GM18951 (cell line): ENCODE data around the gene CHST11.

Source experiments
- POLR2A ChIP-seq: IDR thresholded peaks from 4 replicates; pipeline ENCODE4 v1.6.1; 2011; ENCODE audit warnings: mild to moderate bottlenecking; ENCODE audit not compliant: insufficient read length, insufficient read depth; ENCODE audit errors: extremely low read depth
- in situ Hi-C: fragments of 300-500 bp; cut with MboI; formaldehyde crosslinking; loops from one replicate; pipeline ENCODE4 v1.12.0; 2022; ENCODE audit warnings: low sequenced_read_pairs, mixed read lengths, inconsistent platforms; ENCODE audit not compliant: unreplicated experiment

CHST11 gene

DNA sequence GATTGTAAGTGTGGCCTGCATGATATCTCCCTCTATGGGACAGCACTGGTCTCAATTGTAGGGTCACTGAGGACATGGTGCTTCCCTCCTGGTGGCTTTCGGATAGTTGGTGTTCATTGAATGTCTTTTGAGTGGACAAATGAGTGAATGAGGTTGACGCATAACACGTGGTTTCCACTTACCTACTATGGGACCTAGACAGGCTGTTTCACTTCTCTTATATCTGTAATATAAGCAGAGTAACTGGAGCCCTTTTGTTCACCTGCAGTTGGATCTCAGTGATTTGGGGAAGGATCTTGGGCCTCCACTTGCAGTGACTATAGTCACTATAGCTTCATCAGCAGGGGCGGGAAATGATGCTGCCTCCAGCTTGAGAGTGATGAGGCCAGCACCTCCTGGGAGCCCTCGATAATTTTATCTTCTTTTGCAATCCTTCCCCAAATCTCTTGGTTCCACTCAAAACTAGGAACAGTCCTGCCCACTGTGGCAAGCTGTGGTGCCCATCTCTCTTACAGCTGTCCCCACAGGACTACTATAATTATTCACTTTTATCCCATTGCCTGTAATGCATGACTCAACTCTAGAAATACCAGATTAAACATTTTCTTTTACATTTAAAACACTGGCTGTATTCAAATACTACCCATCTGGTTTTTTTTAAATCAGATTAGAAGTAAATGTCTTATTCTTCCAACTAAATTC lies 242.9 kb downstream of the CHST11 start:
- in situ Hi-C loops = no loop called here
- no peak for TF ChIP-seq POLR2A

- in situ Hi-C loops = no loop called here
Observed at GRCh38 chr12:104700324-104700723, 243.6 kb downstream of the CHST11 start.

DNA sequence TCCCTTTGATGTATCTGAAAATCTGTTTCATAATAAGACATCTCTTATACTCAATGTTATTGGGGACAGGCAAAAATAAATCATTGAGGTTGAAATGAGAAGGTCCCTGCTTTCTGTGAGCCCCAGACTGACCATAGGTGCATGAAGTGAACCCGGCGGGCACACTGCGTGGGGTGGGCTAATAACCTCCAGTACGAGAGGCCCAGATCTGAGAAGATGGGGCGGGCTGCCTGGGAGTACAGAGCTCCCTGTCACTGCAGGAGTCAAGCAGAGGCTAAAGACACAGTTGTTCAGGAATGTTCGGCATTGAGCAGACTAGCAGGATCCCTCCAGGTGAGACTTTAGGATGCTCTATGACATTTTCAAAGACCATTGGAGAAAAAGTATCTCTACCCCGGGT lies 244.6 kb downstream of the CHST11 start:
- TF ChIP-seq POLR2A = no peak
- in situ Hi-C loops = no loop called here

More at GRCh38 chr12:104700324-104700723, 243.6 kb downstream of the CHST11 start:
- no peak for TF ChIP-seq POLR2A

DNA sequence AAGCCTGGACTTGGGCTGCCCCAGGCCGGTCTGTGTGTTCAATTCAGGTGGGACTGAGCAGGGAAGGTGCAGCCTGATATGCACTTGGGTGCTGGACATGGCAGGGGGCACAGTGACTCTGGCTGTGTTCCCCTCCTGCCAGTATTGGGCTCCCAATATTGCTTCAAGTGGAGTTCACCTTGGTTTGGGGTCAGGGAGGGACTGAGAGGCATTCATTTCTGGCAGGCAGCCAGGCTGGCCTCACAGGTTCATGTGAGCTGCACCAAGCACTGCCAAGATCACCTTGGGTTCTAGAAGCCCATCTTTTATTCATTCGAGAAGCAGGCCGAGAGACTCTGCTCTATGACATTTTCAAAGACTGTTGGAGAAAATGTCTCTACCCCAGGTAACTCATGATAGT lies 245.0 kb downstream of the CHST11 start:
- in situ Hi-C loops = no loop called here

DNA sequence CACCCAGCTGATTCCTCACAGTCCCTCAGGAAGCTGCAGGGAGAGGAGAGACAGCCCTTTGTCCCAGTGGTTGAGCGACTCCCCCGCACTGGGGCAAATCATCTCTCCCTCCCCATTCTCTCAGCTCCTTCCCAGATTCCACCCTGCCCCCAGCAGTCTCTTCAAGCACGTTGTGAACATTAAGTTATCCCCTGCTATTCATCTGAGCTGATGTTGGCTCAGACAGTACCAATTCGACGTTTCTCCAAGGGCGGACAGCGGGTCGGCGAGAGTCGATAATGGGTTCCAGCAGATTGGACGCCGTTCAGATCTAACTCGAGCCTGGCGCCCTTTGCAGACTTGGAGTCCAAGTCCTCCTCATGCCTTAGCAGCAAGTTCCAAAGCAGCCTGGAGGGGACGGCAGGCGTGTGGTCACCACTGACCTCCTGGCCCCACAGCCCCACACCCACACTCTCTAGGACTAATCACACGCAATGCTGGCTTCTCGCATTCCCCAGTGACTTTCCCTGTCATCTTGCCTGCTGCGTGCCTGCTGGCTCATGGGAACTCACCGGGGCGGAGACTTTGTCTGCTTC lies 245.9 kb downstream of the CHST11 start:
- TF ChIP-seq POLR2A = no peak
- in situ Hi-C loops = no loop called here

More for the DNA sequence above, 245.0 kb downstream of the CHST11 start:
- TF ChIP-seq POLR2A = no peak

- in situ Hi-C loops = no loop called here
- TF ChIP-seq POLR2A = no peak
Observed at GRCh38 chr12:104703372-104703771, 246.6 kb downstream of the CHST11 start.

- no peak for TF ChIP-seq POLR2A
- in situ Hi-C loops = no loop called here
Observed at GRCh38 chr12:104704224-104704779, 247.6 kb downstream of the CHST11 start.

GRCh38 chr12:104707194-104707593 lies 250.4 kb downstream of the CHST11 start:
- in situ Hi-C loops = no loop called here

GRCh38 chr12:104707794-104708558 lies 251.2 kb downstream of the CHST11 start:
- in situ Hi-C loops = no loop called here
- TF ChIP-seq POLR2A = no peak

More at GRCh38 chr12:104707194-104707593, 250.4 kb downstream of the CHST11 start:
- TF ChIP-seq POLR2A = no peak

DNA sequence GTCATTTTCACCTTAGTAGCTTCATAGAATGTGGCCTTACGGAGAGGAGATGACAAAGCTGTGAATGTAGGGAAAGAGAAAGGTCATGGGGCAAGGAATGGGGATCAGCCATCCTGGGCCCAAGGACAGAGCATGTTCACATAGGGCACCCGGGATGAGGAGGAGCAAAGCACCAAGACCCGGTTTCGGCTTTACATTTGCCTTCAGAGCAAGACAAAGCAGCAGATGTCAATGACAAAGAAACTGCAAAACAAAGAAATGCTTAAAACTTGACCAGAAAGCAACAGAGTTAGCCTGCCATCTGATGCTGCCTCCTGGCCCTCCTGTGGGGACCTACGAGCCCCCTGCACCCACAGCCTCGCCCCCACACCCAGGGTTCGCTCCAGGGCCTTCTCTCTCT lies 252.1 kb downstream of the CHST11 start:
- in situ Hi-C loops = no loop called here
- no peak for TF ChIP-seq POLR2A

- in situ Hi-C loops = no loop called here
- no peak for TF ChIP-seq POLR2A
Observed at GRCh38 chr12:104709692-104710435, 253.1 kb downstream of the CHST11 start.

GRCh38 chr12:104710940-104711689 lies 254.4 kb downstream of the CHST11 start:
- in situ Hi-C loops = no loop called here
- TF ChIP-seq POLR2A = no peak
